CD4-positive, alpha-beta T cell treated with Interleukin-4 for 4 hours (primary cell): ENCODE measurements around the gene JAK1.
"Not testable (repeated sequence)": the region's sequence is repeated elsewhere in the genome, so short reads cannot be mapped to it uniquely, and the experiment has no call there.

Experiments
- DNase-seq: peaks from one replicate; pipeline ENCODE4 v3.0.0-alpha.2; 2020

JAK1 gene

GRCh38 chr1:64966158-64966971 lies at the start of gene JAK1:
TSS of gene JAK1 (minus strand) at chr1:64966549. CDS start at chr1:64886264, 80,285 bp downstream.
- DNase-seq: peak; percentile 81

DNA sequence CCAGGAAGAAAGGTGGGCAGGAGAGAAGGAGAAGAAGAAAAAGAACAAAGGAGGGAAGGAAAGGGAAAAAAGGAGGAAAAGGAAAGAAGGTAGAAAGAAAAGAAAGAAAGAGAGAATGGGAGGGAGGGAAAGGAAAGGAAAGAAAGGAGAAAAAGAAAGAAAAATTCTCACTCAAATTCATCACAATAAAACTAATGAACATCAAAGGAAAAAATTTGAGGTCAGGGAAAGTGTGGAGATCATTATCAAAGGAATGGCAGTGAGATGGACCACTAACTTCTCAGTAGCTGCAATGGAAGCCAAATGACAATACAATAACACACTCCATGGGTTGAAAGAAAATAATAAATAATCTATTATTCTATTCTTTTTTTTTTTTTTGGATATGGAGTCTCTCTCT lies 48.0 kb upstream of the JAK1 start:
- no peak for DNase-seq

DNA sequence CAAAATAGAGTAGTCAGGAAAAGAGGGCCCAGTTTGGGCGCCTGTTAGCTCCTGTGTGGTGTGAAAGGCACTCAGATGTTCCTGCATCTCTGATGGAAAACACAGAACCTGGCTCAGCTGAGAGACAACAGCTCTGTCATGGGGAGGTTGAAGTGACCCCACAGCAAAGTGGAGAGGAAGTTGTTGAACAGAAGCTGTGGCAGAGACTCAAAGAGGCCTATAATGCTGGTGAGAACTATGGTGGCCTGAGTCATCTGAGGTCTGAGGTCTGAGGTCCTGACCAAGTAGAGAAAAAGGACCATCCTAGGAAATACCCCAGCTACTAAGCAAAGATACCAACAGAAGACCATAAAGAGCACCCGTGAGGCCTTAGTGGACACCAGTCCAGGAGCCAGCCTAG lies 45.6 kb upstream of the JAK1 start:
- DNase-seq: no peak

DNA sequence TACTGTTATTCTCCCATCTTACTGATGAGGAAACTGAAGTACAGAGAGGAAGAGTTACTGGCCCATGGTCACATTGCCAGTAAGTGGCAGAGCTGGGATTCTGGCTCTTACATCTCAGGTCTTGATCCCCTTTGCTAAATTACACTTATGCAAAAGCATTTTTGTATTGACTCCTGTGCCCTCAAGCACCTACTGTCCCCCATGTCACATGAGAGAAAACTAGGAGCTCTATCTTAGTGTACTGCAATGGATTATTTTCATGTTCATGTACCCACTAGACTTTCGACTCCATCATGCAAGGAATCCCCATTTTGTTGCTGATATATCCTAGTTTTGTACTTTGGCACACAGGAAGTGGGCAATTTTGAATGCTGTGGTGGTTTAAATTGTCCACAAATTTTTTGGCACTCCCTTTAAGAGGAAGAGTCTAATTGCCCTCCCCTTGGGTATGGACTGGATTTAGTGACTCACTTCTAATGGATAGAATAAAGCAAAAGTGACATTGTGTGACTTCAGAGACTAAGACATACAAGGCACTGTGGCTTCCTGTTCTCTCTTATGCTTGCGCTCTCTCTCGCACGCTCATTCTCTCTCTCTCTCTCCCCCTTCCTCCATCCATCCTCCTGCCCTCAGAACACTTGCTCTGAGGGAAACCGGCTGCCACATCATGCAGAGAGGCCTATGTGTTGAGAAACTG lies 43.5 kb upstream of the JAK1 start:
- no peak for DNase-seq

GRCh38 chr1:65009176-65009575 lies 42.8 kb upstream of the JAK1 start:
- peak; percentile 20 for DNase-seq

DNA sequence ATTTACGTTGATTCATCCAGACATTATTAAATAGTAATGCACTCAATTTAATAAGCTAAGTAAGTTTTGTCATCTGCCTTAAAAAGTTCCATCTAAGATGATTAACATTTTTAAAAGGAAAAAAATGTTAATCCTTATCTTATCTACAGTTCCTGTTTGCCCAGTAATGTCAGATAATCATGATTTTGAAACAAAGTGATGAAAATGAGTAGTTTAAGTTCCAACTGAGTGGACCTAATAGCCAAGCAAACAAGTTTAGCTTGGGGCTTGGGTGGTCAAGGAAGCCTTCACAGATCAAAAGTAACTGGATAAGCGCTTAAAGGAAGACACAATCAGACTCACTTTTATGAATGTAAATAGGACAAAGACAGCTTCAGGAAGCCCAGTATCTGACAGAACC lies 40.5 kb upstream of the JAK1 start:
- DNase-seq: no peak

- no peak for DNase-seq
Observed at GRCh38 chr1:65003316-65003664, 36.9 kb upstream of the JAK1 start.

- DNase-seq: peak; percentile 66
Observed at GRCh38 chr1:65002508-65003315, 36.4 kb upstream of the JAK1 start.

DNA sequence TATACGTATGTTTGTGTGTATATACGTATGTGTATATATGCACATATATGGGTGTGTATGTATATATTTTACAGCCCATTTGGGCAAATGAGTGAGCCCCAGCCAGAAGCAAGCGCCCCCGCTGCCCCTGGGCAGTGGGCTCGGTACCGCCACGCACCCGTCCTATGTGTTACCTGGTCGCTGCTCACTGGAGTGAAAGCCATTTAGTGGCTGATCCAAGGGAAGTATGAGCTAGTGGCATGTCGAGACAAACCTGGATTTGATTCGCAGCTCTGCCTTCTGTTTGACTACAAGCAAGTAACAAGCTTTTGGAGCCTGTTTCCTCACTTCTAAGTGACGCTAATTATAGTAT lies 35.8 kb upstream of the JAK1 start:
- DNase-seq: no peak

DNA sequence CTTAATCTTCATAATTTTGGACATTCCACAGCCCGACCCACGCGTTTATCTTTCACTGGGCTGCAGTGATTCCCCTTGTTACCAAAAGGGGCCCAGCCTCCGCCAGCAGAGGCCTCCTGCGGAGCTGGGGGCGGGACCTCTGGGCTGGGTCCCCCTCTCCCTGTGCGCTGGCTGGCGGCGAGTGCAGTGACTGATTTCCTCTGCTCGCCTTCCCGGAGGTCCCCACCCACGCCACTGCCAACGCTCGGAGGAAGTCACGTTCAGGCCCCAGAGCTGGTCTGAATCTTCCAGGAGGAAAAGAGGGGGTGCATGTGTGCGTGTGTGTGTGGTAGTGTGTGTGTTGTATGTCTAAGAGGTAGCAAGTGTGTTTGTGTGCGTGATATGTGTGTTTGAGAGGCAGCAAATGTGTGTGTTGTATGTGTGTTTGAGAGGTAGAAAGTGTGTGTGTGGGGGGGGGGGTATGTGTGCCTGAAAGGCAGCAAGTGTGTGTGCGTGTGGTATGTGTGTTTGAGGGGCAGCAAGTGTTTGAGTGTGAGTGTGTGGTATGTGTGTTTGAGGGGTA lies 35.0 kb upstream of the JAK1 start:
- peak; percentile 58 for DNase-seq

DNA sequence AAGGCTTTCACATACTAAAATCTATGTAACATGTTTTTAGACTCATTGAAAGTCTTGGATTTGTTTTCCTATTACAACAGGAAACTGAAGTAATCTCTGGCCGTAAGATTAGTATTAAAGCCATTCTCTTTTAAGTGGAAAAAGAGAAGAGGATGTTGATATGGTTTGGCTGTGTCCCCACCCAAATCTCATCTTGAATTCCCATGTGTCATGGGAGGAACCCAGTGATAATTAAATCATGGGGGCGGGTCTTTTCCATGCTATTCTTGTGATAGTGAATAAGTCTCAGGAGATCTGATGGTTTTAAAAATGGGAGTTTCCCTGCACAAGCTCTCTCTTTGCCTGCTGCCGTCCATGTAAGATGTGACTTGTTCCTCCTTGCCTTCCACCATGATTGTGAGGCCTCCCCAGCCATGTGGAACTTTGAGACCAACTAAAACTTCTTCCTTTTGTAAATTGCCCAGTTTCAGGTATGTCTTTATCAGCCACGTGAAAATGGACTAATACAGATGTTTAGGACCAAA lies 32.1 kb upstream of the JAK1 start:
- DNase-seq: not testable (repeated sequence)

- DNase-seq: no peak
Observed at GRCh38 chr1:64996541-64997257, 30.4 kb upstream of the JAK1 start.

DNA sequence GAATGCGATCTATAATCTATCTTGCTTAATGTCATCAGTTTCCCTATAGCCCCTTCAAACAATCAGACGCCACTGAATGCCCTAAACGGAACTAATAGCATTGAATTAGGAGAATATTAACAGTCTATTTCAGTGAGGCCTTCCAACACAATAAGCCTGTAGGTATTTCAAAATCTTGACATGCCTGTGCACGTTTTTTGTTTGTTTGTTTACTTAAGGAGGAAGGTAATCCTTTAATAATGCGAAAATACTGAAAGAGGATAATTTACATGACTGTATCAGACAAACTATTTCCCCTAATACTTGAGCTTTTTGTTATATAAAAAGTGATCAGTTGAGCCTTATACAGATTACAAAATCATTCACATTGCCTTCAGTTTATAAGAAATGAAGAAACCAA lies 29.0 kb upstream of the JAK1 start:
- DNase-seq: no peak

DNA sequence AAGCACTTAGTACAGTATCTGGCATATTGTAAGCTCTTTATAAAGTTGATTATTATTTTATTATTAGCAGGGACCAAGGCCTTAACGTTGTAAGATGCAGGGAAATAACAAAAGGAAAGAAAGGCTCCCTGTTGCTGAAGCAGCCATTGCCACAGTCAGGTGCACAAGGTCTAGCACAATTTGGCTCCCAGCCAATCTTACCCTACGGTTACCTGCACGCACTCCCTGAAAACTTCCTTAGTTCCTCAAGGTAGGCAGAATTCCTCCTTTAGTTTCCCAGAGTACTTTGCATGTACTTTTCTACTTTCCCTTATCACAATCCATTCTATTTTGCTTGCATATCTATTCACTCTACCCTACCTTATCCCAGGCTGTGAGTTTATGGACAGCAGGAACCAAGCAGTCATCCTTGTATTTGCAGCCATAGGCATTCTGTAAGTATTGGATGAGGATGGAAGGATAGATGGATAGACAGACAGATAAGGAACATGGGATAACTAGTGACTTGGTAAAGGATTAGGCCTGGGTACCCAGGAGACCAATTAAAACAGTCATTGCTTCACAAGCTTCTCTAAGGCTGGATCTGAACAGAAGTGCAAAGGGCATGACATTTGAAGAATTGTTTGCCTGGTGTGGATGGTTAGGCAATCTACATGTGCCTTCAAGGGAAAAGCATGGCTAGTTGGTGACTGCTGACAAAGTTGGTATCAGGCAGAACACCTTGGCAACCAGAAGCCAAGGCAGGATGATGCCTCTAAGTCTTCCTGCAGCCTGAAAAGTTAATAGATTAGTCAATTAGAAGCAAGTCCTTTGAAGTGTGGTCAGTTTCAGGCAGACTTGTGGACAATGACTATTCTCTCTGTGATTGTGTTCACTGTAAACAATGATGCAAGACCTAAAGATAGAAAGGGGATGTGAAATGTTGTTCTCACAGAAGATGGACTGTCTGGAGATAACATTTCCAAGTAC lies 20.8 kb upstream of the JAK1 start:
- DNase-seq: no peak

GRCh38 chr1:64984737-64985136 lies 18.4 kb upstream of the JAK1 start:
- no peak for DNase-seq

DNA sequence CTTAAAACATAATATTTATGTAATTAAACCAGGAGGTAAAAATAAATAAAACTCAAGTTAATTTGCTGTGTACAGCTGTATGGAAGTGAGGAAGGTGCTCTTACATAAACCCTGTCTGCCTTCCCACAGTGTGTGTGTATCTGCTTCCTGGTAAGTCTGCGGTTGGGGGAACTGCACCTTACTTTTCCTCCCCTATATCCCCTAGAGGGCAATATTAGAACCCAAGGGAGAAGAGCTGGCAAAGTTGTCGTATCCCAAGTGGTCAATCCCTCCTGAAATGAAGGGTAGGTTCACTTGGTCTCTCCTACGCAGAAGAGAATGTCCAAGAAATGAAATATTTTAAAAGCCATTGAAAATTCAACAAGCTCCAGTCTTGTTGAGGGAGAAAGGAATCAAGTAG lies 17.8 kb upstream of the JAK1 start:
- no peak for DNase-seq

GRCh38 chr1:64983110-64983509 lies 16.8 kb upstream of the JAK1 start:
- no peak for DNase-seq

DNA sequence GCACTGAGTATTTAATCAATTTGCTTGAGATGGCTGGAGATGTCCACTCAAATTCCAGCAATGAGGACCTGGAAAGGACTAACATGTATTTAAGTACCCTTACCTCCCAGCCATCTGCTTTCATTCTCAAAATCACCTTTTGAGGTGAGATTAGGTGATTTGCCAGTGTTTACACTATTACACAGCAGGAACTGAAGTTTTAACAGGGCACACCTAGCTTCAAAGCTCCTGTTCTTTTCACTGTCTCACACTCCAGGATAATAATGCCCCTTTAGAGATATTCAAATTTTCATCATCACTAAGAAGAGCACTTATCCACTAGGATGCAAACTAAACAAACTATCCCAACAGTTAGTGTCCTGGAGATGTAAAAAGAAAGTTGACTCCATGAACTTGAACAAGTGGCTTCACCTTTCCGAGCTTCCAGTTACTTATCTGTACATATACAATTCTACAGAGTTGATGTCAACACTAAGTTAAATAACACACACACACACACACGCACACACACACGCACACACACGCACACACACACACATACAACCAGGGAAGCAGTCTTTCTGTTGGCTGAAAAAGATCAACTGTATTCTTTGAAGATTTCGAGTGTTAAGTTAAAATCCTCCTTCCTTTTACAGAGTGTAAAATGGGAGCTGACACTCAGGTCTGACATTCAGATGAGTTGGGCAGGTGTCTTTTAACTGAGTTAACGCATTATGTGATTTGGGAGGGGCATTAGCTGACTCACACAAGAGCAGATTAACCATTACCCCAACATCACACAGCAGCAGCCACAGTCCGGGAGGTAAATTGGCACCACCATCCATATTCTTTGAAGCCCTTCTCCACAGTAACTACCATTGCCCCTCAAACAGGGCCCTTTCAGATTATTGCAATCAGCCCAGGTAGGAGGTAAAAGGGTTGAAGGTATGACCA lies 15.5 kb upstream of the JAK1 start:
- DNase-seq: no peak

- no peak for DNase-seq
Observed at GRCh38 chr1:64980745-64981600, 14.6 kb upstream of the JAK1 start.
